Natural killer cell (primary cell): Measurements from ENCODE around the gene SEMA3C. TPM values are rescaled to one million over a fixed set of nuclear protein-coding genes. Genes with fewer than 3 reads are reported as not detected.
"Not testable (repeated sequence)": the region's sequence is repeated elsewhere in the genome, so short reads cannot be mapped to it uniquely, and the experiment has no call there.

Experiments
- ATAC-seq, 3 donors: fragments of 150-1000 bp in 2 of 3; fragments of 200-7000 bp in 1 of 3; cut with Tn5 transposase; 1 replicate in 1 of 3; 2 replicates in 2 of 3; pipeline ENCODE4 v1.10.0; 2021; ENCODE audit warnings: mild to moderate bottlenecking in 2 of 3, moderate library complexity in 2 of 3
- DNase-seq, 2 donors: peaks; one replicate each; pipeline versions ENCODE4 v3.0.0 to v3.0.0-alpha.2; 2013 to 2021; ENCODE audit warnings: mixed read lengths in 1 of 2
- H3K27ac ChIP-seq: one replicate; pipeline ENCODE4 v1.5.1; 2013; ENCODE audit warnings: mild to moderate bottlenecking, low read length
- H3K27me3 ChIP-seq: one replicate; pipeline ENCODE4 v1.6.1; 2013; ENCODE audit warnings: low read length; ENCODE audit not compliant: control insufficient read depth, insufficient read depth
- H3K36me3 ChIP-seq: one replicate; pipeline ENCODE4 v1.6.1; 2013; ENCODE audit warnings: low read length; ENCODE audit not compliant: control insufficient read depth, insufficient read depth
- H3K4me1 ChIP-seq: one replicate; pipeline ENCODE4 v1.6.1; 2013; ENCODE audit warnings: low read length; ENCODE audit not compliant: control insufficient read depth, insufficient read depth
- H3K4me3 ChIP-seq: one replicate; pipeline ENCODE4 v1.5.1; 2013; ENCODE audit warnings: low read length
- H3K9me3 ChIP-seq: one replicate; pipeline ENCODE4 v1.6.1; 2013; ENCODE audit warnings: low read length; ENCODE audit not compliant: control insufficient read depth, insufficient read depth
- H3K27ac Mint-ChIP-seq, 2 donors: one replicate each; pipeline ENCODE4 v1.8.0; 2022; ENCODE audit warnings: mild to moderate bottlenecking in 2 of 2, mixed read lengths in 2 of 2, moderate library complexity in 1 of 2
- H3K27me3 Mint-ChIP-seq, 2 donors: one replicate each; pipeline ENCODE4 v1.8.0; 2022; ENCODE audit warnings: low read depth in 2 of 2, mixed read lengths in 2 of 2
- H3K36me3 Mint-ChIP-seq: one replicate; pipeline ENCODE4 v1.8.0; 2022; ENCODE audit warnings: mixed read lengths
- H3K4me1 Mint-ChIP-seq, 2 donors: one replicate each; pipeline ENCODE4 v1.8.0; 2022; ENCODE audit warnings: mixed read lengths in 2 of 2
- H3K4me3 Mint-ChIP-seq: one replicate; pipeline ENCODE4 v1.8.0; 2022; ENCODE audit warnings: mild to moderate bottlenecking, moderate library complexity, mixed read lengths
- H3K9me3 Mint-ChIP-seq, 2 donors: one replicate each; pipeline ENCODE4 v1.8.0; 2022; ENCODE audit warnings: mixed read lengths in 2 of 2
- WGBS: methylation state at CpG from one replicate; pipeline ENCODE4 v1.1.7; 2013; ENCODE audit warnings: missing lambda C conversion rate; ENCODE audit not compliant: insufficient coverage; 5-methylcytosine and 5-hydroxymethylcytosine counted together
- intact Hi-C: fragments of 100-400 bp; cut with micrococcal nuclease; formaldehyde crosslinking; loops from one replicate; pipeline ENCODE4 v1.14.2; 2022
- total RNA-seq, 4 donors: library from RNA; stranded (reverse); fragments of 120-200 nt in 1 of 4; gene quantifications; one replicate each; pipeline versions ENCODE4 v1.2.3 to v1.2.4, GENCODE V29; 2013 to 2022
- TF ChIP-seq, protein P1 (sequence below): fragments of 200-600 bp; IDR thresholded peaks from one replicate; pipeline ENCODE4 v1.8.0; 2022; ENCODE audit warnings: antibody characterized with exemption

The SEMA3C gene
- total RNA-seq, 3 donors from 2014 or later (not counting 1 experiment from before 2014, with no cell fraction given): 0.41 to 12.2 (median 0.94) TPM

- Histone ChIP-seq H3K27me3 (no peaks in the 10 kb centered on the region), H3K36me3 (no peaks in the 10 kb centered on the region), H3K27ac (no peak overlapping the region), H3K9me3 (no peaks in the 10 kb centered on the region), H3K4me1 (no peaks in the 10 kb centered on the region), H3K4me3 (no peak overlapping the region)
- no peak for DNase-seq
- WGBS: 97% methylated on average over 3 of the region's 5 CpGs
- ATAC-seq: no peak
- H3K4me1 Mint-ChIP-seq: no peaks in the 10 kb centered on the region
- no peak overlapping the region for H3K4me3 Mint-ChIP-seq
- no peak overlapping the region for H3K27ac Mint-ChIP-seq
- H3K36me3 Mint-ChIP-seq: no peaks in the 10 kb centered on the region
- intact Hi-C loops: no loop called here
- peaks cover 6% of the 10 kb centered on the region in 2 donors for H3K9me3 Mint-ChIP-seq
- H3K27me3 Mint-ChIP-seq: no peaks in the 10 kb centered on the region
- TF ChIP-seq, protein P1, sequence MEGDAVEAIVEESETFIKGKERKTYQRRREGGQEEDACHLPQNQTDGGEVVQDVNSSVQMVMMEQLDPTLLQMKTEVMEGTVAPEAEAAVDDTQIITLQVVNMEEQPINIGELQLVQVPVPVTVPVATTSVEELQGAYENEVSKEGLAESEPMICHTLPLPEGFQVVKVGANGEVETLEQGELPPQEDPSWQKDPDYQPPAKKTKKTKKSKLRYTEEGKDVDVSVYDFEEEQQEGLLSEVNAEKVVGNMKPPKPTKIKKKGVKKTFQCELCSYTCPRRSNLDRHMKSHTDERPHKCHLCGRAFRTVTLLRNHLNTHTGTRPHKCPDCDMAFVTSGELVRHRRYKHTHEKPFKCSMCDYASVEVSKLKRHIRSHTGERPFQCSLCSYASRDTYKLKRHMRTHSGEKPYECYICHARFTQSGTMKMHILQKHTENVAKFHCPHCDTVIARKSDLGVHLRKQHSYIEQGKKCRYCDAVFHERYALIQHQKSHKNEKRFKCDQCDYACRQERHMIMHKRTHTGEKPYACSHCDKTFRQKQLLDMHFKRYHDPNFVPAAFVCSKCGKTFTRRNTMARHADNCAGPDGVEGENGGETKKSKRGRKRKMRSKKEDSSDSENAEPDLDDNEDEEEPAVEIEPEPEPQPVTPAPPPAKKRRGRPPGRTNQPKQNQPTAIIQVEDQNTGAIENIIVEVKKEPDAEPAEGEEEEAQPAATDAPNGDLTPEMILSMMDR: no peak
Measured at GRCh38 chr7:80935991-80936780, 17.3 kb upstream of the SEMA3C start.

DNA sequence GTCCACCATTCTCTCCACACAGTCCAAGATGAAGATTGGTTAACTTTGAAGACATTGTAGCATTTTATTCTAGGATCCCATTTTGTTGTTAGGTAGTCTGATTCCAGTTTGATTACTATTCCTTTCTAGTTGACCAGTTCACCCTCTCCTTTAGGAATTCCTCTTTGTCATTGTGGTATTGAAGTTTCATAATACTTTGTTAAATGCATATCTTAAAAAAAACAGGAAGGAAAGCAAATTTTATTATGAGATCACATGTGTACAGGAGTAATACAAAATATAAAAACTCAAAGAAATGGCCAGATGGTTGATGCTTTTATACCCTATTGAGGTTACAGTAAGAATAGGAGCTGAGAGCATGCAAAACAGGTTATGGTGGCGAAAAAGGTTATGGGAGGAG, 15.5 kb upstream of the SEMA3C start:
- Histone ChIP-seq H3K9me3 (no peaks in the 10 kb centered on the region), H3K4me1 (no peaks in the 10 kb centered on the region), H3K36me3 (no peaks in the 10 kb centered on the region), H3K27ac (no peak overlapping the region), H3K27me3 (no peaks in the 10 kb centered on the region), H3K4me3 (no peak overlapping the region)
- Mint-ChIP-seq H3K36me3 (no peaks in the 10 kb centered on the region), H3K4me3 (no peak overlapping the region), H3K27ac (no peak overlapping the region), H3K27me3 (no peaks in the 10 kb centered on the region), H3K9me3 (peaks cover 4 to 6% of the 10 kb centered on the region in 2 donors), H3K4me1 (no peaks in the 10 kb centered on the region)
- TF ChIP-seq, protein P1: no peak
- intact Hi-C loops: no loop called here
- no peak for ATAC-seq
- no peak for DNase-seq
- WGBS: 86% methylated on average over 1 of the region's 1 CpG

DNA sequence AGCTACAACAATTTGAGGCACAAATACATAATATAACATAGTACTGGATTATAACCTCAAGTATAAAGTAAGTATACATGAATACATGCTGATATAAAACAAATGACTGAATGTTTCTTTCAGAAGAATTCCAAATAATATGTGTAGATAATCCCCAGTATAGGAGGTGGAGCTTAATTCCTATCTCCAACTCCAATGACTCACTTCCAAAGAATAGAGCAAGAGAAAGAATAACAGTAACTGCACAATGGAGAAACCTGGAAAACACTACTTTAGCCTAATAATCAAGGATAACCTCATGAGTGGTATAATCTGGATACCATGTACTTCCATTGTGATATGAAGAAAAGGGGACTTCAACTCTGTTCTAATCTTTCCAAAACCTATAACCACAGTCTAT, 13.7 kb upstream of the SEMA3C start:
- H3K9me3 Mint-ChIP-seq: peaks cover 2% of the 10 kb centered on the region in 2 donors
- intact Hi-C loops: no loop called here
- TF ChIP-seq, protein P1: no peak

GRCh38 chr7:80929619-80930018, 10.8 kb upstream of the SEMA3C start:
- Mint-ChIP-seq H3K36me3 (no peaks in the 10 kb centered on the region), H3K9me3 (peaks cover 0 to 2% of the 10 kb centered on the region in 2 donors), H3K27me3 (peaks cover 0 to 7% of the 10 kb centered on the region in 2 donors), H3K4me1 (no peaks in the 10 kb centered on the region), H3K27ac (no peak overlapping the region), H3K4me3 (no peak overlapping the region)
- DNase-seq: no peak
- no peaks in the 10 kb centered on the region for H3K9me3 ChIP-seq
- intact Hi-C loops: no loop called here
- no peaks in the 10 kb centered on the region for H3K36me3 ChIP-seq
- no peaks in the 10 kb centered on the region for H3K4me1 ChIP-seq
- H3K27me3 ChIP-seq: no peaks in the 10 kb centered on the region
- TF ChIP-seq, protein P1: no peak
- H3K27ac ChIP-seq: no peak overlapping the region
- H3K4me3 ChIP-seq: no peak overlapping the region
- ATAC-seq: no peak
- WGBS: 78% methylated on average over 3 of the region's 3 CpGs

More for the DNA sequence above, 13.7 kb upstream of the SEMA3C start:
- no peak overlapping the region for H3K27ac Mint-ChIP-seq
- ATAC-seq (no peak), DNase-seq (no peak)
- H3K4me1 Mint-ChIP-seq: no peaks in the 10 kb centered on the region
- no peak overlapping the region for H3K4me3 ChIP-seq
- H3K36me3 ChIP-seq: no peaks in the 10 kb centered on the region
- no peak overlapping the region for H3K27ac ChIP-seq
- no peaks in the 10 kb centered on the region for H3K27me3 Mint-ChIP-seq
- no peaks in the 10 kb centered on the region for H3K36me3 Mint-ChIP-seq
- no peaks in the 10 kb centered on the region for H3K4me1 ChIP-seq
- H3K4me3 Mint-ChIP-seq: no peak overlapping the region
- H3K27me3 ChIP-seq: no peaks in the 10 kb centered on the region
- no peaks in the 10 kb centered on the region for H3K9me3 ChIP-seq

DNA sequence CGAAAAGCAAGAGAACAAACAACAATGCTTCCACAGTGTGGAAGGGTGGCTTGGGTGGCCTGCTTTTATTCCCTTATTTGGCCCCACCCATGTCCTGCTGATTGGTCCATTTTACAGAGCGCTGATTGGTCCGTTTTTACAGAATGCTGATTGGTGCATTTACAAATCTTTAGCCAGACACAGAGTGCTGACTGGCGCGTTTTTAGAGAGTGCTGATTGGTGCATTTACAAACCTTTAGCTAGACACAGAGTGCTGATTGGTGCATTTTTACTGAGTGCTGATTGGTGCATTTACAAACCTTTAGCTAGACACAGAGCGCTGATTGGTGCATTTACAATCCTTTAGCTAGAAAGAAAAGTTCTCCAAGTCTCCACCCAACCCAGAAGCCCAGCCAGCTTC, 8.1 kb upstream of the SEMA3C start:
- H3K4me1 ChIP-seq, H3K27ac Mint-ChIP-seq, intact Hi-C loops, H3K36me3 Mint-ChIP-seq, H3K36me3 ChIP-seq, H3K4me1 Mint-ChIP-seq, H3K9me3 Mint-ChIP-seq, ATAC-seq, H3K27me3 ChIP-seq, H3K27ac ChIP-seq, DNase-seq, H3K4me3 ChIP-seq, H3K4me3 Mint-ChIP-seq, H3K9me3 ChIP-seq: not testable (repeated sequence)
- WGBS: 95% methylated on average over 5 of the region's 6 CpGs
- peaks cover 0 to 14% of the 10 kb centered on the region in 2 donors for H3K27me3 Mint-ChIP-seq
